GM23338 (cell line): ENCODE measurements around the gene SLC39A11.

Experiments
- CTCF ChIP-seq, 2 experiments: fragments of 200-600 bp in 1 of 2; sonication (generic) in 1 of 2; conservative IDR thresholded peaks; 2 replicates each; pipeline versions ENCODE4 v1.5.1 to v1.6.1; 2016 to 2017; ENCODE audit warnings: antibody characterized with exemption in 2 of 2, low read depth in 2 of 2, mild to moderate bottlenecking in 2 of 2, moderate library complexity in 1 of 2
- EZH2 ChIP-seq: fragments of 200-600 bp; sonication (generic); IDR thresholded peaks from one replicate; pipeline ENCODE4 v1.8.0; 2017; ENCODE audit warnings: antibody characterized with exemption, mild to moderate bottlenecking, low read depth; ENCODE audit not compliant: unreplicated experiment
- POLR2AphosphoS5 ChIP-seq: IDR thresholded peaks from 2 replicates; pipeline ENCODE4 v1.6.1; 2016; ENCODE audit warnings: antibody characterized with exemption, low read depth
- REST ChIP-seq: IDR thresholded peaks from one replicate; pipeline ENCODE4 v1.6.1; 2018; ENCODE audit warnings: antibody characterized with exemption; ENCODE audit not compliant: unreplicated experiment

- no peak for TF ChIP-seq CTCF (conservative IDR thresholded peaks at IDR 0.05; ENCODE audit: low read depth in 2 of 2)
- TF ChIP-seq REST: no peak
- TF ChIP-seq POLR2AphosphoS5: no peak
- no peak for TF ChIP-seq EZH2
Observed at GRCh38 chr17:73069841-73070240, 22.6 kb downstream of the SLC39A11 start.
